Measurements from ENCODE around the gene SAP25.

- TF ChIP-seq CTCF (IDR thresholded peaks at IDR 0.05) (no peak), POLR2A (IDR thresholded peaks at IDR 0.05) (no peak)
These were observed 2.2 kb upstream of the SAP25 start for GRCh38 chr7:100575746-100576383.

Data from adrenal gland (tissue), 5 donors.